Left lobe of liver (tissue), 2 donors: ENCODE data around the gene SMAP2. TPM values are rescaled to one million over a fixed set of nuclear protein-coding genes. Genes with fewer than 3 reads are reported as not detected.

Experiments
- ATAC-seq: fragments of 200-7000 bp; cut with Tn5 transposase; one replicate; pipeline ENCODE4 v1.9.1; 2020; ENCODE audit warnings: mild to moderate bottlenecking, moderate library complexity
- DNase-seq: peaks from one replicate; pipeline ENCODE4 v3.0.0-alpha.2; 2020; ENCODE audit warnings: low spot score
- total RNA-seq: library from RNA; stranded (reverse); gene quantifications from one replicate; pipeline ENCODE4 v1.2.1, GENCODE V29; 2021
- donor health status: DM: no; HTN: no; CAD: no; lungs with moderate emphysema.
- donor health status: DM: no; HTN: yes; CAD: no.

The SMAP2 gene
- total RNA-seq, 1 donor from 2014 or later = 36.4 TPM

DNA sequence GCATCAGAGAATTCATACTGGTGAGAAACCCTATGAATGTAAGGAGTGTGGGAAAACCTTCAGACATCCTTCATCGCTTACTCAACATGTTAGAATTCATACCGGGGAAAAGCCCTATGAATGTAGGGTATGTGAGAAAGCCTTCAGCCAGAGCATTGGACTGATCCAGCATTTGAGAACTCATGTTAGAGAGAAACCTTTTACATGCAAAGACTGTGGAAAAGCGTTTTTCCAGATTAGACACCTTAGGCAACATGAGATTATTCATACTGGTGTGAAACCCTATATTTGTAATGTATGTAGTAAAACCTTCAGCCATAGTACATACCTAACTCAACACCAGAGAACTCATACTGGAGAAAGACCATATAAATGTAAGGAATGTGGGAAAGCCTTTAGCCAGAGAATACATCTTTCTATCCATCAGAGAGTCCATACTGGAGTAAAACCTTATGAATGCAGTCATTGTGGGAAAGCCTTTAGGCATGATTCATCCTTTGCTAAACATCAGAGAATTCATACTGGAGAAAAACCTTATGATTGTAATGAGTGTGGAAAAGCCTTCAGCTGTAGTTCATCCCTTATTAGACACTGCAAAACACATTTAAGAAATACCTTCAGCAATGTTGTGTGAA, 89.5 kb downstream of the SMAP2 start:
- DNase-seq (no peak), ATAC-seq (no peak)

DNA sequence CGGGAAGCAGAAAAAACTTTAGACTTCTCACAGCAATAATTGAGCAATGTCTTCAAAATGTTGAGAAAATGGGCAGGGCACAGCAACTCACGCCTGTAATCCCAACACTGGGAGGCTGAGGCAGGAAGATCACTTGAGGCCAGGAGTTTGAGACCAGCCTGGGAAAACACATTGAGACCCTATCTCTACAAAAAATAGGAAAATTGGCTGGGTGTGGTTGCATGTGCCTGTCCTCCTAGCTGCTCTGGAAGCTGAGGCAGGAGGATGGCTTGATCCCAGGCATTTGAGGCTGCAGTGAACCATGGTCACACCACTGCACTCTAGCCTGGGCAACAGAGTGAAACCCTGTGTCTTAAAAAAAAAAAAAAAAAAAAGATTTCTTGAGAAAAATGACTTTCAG, 95.8 kb downstream of the SMAP2 start:
- DNase-seq (no peak), ATAC-seq (no peak)

Other genes with a start within 250 kb of the SMAP2 start
- gene RLF, start 212.3 kb upstream of the SMAP2 start, total RNA-seq = 4.8 TPM
- not detected for gene TMCO2, start 125.8 kb upstream of the SMAP2 start, total RNA-seq
- gene ZMPSTE24, start 115.5 kb upstream of the SMAP2 start, total RNA-seq = 19.5 TPM
- gene COL9A2, start 56.4 kb upstream of the SMAP2 start, total RNA-seq = 0.45 TPM
- 0.55 TPM for gene ZFP69B, start 76.7 kb downstream of the SMAP2 start, total RNA-seq
- gene ZFP69, start 103.6 kb downstream of the SMAP2 start, total RNA-seq = 1.1 TPM
- 3.6 TPM for gene EXO5, start 135.0 kb downstream of the SMAP2 start, total RNA-seq
- gene ZNF684, start 157.9 kb downstream of the SMAP2 start, total RNA-seq = 4.8 TPM